Activated CD8-positive, alpha-beta memory T cell treated with anti-CD3 and anti-CD28 coated beads, Interleukin-2, amount 10 ng/mL, durations not matched to agents 7 days and 5 days (primary cell): ENCODE results near the gene ATXN7L1. TPM values are rescaled to one million over a fixed set of nuclear protein-coding genes. Genes with fewer than 3 reads are reported as not detected.

Experiments used
- ATAC-seq: fragments of 150-1000 bp; cut with Tn5 transposase; one replicate; pipeline ENCODE4 v1.10.0; 2021; ENCODE audit warnings: moderate library complexity
- CTCF ChIA-PET: fragments of 350-600 bp; sonication (Branson Sonifier 250); formaldehyde crosslinking; loops from one replicate; lab custom pipeline; 2021; ENCODE audit warnings: antibody characterized with exemption; lab: Charles Lee
- DNase-seq: peaks from one replicate; pipeline ENCODE4 v3.0.0-alpha.2; 2020
- H3K27ac Mint-ChIP-seq: one replicate; pipeline ENCODE4 v1.8.0; 2021; ENCODE audit warnings: mild to moderate bottlenecking, mixed read lengths
- H3K27me3 Mint-ChIP-seq: one replicate; pipeline ENCODE4 v1.8.0; 2021; ENCODE audit warnings: mixed read lengths
- H3K36me3 Mint-ChIP-seq: one replicate; pipeline ENCODE4 v1.8.0; 2021; ENCODE audit warnings: mild to moderate bottlenecking, mixed read lengths
- H3K4me1 Mint-ChIP-seq: one replicate; pipeline ENCODE4 v1.8.0; 2021; ENCODE audit warnings: mixed read lengths
- H3K4me3 Mint-ChIP-seq: one replicate; pipeline ENCODE4 v1.8.0; 2021; ENCODE audit warnings: mild to moderate bottlenecking, moderate library complexity, mixed read lengths
- H3K9me3 Mint-ChIP-seq: one replicate; pipeline ENCODE4 v1.8.0; 2022; ENCODE audit warnings: low read depth, mixed read lengths
- total RNA-seq, 2 experiments: library from RNA; stranded (reverse); gene quantifications; one replicate each; pipeline ENCODE4 v1.2.3, GENCODE V29; 2021

ATXN7L1 gene
- total RNA-seq, 2 experiments from 2014 or later: 4.2 to 9.1 TPM

DNA sequence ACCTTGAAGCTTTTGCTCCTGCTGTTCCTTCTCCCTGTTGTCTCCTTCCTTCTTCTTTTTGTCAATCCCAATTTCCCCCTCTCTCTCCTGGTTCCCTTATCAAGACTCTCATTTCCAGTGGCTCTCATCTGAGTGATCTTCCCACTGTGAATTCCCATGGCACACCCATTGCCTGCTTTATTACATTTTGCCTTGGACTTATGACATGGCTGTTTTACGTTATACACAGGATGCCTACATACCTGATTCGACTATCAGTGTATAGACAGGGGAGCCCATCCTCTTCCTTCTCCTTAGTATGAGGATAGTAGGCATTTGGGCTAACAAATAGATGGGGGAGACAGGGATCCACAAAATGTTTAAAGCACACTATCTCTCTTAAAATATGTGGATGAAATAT is 255.2 kb downstream of the ATXN7L1 start:
- H3K4me1 Mint-ChIP-seq: no peaks in the 10 kb centered on the region
- no peak overlapping the region for H3K27ac Mint-ChIP-seq
- ATAC-seq: no peak
- H3K36me3 Mint-ChIP-seq: peaks cover 6% of the 10 kb centered on the region
- H3K4me3 Mint-ChIP-seq: no peak overlapping the region
- peaks cover 4% of the 10 kb centered on the region for H3K9me3 Mint-ChIP-seq
- H3K27me3 Mint-ChIP-seq: no peaks in the 10 kb centered on the region
- CTCF ChIA-PET: no interaction called here
- DNase-seq: no peak

DNA sequence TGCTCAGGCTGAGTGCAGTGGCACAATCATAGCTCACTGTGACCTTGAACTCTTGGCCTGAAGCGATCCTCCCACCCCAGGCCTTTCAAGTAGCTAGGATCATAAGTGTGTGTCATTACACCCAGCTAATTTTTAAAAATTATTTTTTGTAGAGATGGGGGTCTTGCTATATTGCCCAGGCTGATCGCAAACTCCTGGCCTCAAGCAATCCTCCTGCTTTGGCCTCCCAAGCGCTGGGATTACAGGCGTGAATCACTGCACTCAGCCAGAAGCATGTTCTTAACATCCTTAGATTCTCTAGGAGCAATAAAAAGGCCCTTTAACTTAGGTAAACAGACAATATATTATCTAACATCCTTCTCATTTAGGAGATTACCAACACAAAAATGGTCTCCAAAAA is 256.8 kb downstream of the ATXN7L1 start:
- ATAC-seq (no peak), DNase-seq (no peak)
- Mint-ChIP-seq H3K9me3 (no peaks in the 10 kb centered on the region), H3K36me3 (no peaks in the 10 kb centered on the region), H3K27me3 (no peaks in the 10 kb centered on the region), H3K4me1 (no peaks in the 10 kb centered on the region), H3K27ac (no peak overlapping the region), H3K4me3 (no peak overlapping the region)
- CTCF ChIA-PET: interaction anchor here (1.8 kb wide), 1 partner anchor 37 kb away, joined by 6 read pairs; no protein-coding TSS in a partner anchor

DNA sequence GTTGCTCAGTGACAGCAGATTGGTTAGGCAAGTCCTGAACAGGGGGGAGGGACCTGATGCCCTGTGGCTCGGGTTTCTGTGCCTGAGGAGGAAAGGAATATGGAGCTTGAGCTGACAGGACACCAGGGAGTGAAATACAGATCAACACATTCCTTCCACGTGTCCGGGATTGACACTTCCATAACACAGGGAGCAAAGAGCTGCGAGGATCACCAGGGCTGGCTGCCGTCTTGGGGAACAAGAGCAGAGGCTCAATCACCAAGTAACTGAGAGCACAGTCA is 258.4 kb downstream of the ATXN7L1 start:
- DNase-seq: no peak
- ATAC-seq: no peak
- no peak overlapping the region for H3K4me3 Mint-ChIP-seq
- H3K27me3 Mint-ChIP-seq: no peaks in the 10 kb centered on the region
- no peaks in the 10 kb centered on the region for H3K9me3 Mint-ChIP-seq
- CTCF ChIA-PET: interaction anchor here (0.6 to 1.3 kb wide), 2 partner anchors 39 to 40 kb away, joined by 3 to 4 read pairs; no protein-coding TSS in a partner anchor
- H3K4me1 Mint-ChIP-seq: no peaks in the 10 kb centered on the region
- H3K27ac Mint-ChIP-seq: no peak overlapping the region
- no peaks in the 10 kb centered on the region for H3K36me3 Mint-ChIP-seq

DNA sequence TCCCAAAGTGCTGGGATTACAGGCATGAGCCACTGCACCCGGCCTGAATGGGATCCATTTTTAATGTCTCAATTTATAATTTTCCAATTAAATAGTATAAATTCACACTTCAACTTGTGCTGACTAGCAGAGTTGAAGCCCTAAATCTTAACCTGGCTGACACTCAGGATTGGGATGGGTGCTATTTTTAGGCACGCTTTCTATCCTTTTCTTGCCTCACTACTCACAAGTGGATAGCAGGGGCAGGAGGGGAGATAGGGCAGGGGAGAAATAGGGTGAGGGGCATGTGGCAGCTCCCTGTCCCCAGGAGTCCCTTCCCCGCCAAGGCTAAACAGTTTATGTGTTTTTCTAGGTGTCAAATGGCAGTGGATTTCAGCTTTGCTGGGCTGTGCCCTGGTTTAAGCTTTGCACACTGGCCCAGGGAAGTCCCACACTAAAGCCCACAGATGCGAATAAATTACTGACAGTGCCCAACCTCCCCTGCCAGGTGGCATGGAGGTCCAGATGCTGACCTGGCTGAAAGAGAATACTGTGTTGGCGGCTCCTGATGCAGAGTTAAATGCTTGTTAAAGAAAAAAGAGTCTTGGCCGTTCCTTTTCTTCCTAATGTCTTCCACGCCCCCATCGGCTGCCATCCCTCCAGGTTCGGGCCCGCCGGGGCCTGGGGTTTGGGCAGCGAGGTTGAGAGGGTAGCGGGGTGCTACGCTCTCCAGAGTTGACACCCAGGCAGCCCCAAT is 259.0 kb downstream of the ATXN7L1 start:
- H3K9me3 Mint-ChIP-seq: no peaks in the 10 kb centered on the region

DNA sequence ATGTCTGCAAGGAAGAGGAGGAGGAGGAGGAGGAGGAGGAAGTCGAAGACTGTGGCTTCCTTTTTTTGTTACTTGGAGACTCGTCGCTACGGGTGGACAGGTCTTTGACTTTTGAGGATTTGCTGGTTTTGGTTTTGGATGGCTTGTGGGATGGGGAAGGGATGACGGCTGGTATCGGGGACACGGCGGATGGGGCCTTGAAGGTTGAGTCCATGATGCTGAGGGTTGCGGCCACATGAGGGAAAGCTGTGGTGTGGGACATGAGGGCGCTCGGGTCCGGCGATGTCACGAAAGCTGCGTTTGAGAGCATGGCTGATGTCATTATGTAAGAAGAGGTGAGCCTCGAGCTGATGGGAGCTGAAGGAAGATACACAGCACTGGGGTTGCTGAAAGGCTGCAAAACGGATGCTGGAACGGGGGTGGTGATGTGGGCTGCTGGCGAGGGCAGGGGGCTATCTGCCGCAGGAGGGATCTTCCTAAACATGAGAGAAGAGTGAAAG is 262.0 kb downstream of the ATXN7L1 start:
- H3K27ac Mint-ChIP-seq: no peak overlapping the region
- ATAC-seq (no peak), DNase-seq (no peak)
- H3K36me3 Mint-ChIP-seq: no peaks in the 10 kb centered on the region
- H3K9me3 Mint-ChIP-seq: no peaks in the 10 kb centered on the region
- no peaks in the 10 kb centered on the region for H3K27me3 Mint-ChIP-seq
- CTCF ChIA-PET: no interaction called here
- H3K4me1 Mint-ChIP-seq: no peaks in the 10 kb centered on the region
- H3K4me3 Mint-ChIP-seq: no peak overlapping the region

More for the DNA sequence above, 259.0 kb downstream of the ATXN7L1 start:
- ATAC-seq (no peak), DNase-seq (no peak)
- CTCF ChIA-PET: interaction anchor here (1.3 kb wide), 1 partner anchor 39 kb away, joined by 4 read pairs; no protein-coding TSS in a partner anchor
- no peak overlapping the region for H3K27ac Mint-ChIP-seq
- no peaks in the 10 kb centered on the region for H3K4me1 Mint-ChIP-seq
- no peaks in the 10 kb centered on the region for H3K27me3 Mint-ChIP-seq
- H3K36me3 Mint-ChIP-seq: no peaks in the 10 kb centered on the region
- H3K4me3 Mint-ChIP-seq: no peak overlapping the region

DNA sequence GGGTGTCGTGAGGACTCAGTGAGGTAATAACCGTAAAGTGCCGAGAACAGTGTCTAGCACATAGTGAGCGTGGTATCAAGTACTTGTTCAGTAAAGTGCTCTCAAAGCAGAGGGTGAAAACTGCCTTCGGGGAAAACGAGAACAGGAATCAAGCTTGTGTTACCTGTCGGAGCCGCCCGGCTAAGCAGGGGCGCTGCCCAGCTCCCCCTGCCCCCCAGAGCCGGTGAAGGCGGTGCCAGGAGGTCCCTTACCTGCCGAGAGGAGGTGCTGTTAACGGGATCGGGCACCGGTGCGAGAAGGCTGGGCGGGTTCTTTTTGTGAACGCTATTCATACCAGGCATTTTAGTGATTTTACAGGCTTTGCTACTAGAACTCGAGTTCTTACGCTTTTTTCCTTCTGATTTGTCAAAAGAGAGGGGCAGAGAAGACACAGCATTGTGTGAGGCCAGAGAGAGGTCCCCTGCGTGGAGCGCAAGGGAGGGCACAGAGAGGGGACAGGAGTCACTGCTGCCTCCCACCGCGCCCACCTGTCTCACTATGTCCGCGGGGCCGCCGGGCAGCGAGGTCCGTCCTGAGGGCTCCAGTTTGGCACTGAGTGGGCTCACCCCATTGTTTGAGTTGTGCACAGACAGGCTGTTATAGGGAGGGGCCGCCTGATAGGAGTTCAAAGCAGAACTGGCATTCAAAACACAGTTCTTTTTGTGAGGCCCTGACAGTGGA is 262.6 kb downstream of the ATXN7L1 start:
- H3K4me3 Mint-ChIP-seq: no peak overlapping the region
- no peaks in the 10 kb centered on the region for H3K9me3 Mint-ChIP-seq
- DNase-seq (no peak), ATAC-seq (no peak)
- no peaks in the 10 kb centered on the region for H3K36me3 Mint-ChIP-seq
- CTCF ChIA-PET: no interaction called here
- H3K27ac Mint-ChIP-seq: no peak overlapping the region
- H3K4me1 Mint-ChIP-seq: no peaks in the 10 kb centered on the region
- H3K27me3 Mint-ChIP-seq: no peaks in the 10 kb centered on the region

DNA sequence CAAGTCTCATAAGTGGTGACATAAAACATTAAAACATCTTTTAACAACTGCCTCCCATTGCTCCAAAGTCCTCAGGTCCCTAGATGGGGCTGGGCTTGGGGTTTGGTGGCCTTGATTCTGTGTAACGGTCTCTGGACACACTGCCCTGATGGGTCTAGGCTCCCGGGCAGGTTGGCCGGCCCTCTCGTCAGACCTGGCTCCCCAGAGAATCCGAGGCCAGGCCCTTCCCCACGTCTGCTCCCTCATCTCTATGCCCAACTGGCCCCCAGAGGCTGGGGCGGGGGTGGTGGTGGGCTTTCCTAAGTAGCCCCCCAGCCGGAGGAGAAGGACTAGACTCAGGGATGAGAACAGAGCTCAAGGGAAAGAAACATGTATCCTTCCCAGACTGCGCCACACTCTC is 263.6 kb downstream of the ATXN7L1 start:
- ATAC-seq (no peak), DNase-seq (no peak)
- Mint-ChIP-seq H3K9me3 (no peaks in the 10 kb centered on the region), H3K27me3 (no peaks in the 10 kb centered on the region), H3K27ac (no peak overlapping the region), H3K36me3 (no peaks in the 10 kb centered on the region), H3K4me1 (no peaks in the 10 kb centered on the region), H3K4me3 (no peak overlapping the region)
- CTCF ChIA-PET: no interaction called here

DNA sequence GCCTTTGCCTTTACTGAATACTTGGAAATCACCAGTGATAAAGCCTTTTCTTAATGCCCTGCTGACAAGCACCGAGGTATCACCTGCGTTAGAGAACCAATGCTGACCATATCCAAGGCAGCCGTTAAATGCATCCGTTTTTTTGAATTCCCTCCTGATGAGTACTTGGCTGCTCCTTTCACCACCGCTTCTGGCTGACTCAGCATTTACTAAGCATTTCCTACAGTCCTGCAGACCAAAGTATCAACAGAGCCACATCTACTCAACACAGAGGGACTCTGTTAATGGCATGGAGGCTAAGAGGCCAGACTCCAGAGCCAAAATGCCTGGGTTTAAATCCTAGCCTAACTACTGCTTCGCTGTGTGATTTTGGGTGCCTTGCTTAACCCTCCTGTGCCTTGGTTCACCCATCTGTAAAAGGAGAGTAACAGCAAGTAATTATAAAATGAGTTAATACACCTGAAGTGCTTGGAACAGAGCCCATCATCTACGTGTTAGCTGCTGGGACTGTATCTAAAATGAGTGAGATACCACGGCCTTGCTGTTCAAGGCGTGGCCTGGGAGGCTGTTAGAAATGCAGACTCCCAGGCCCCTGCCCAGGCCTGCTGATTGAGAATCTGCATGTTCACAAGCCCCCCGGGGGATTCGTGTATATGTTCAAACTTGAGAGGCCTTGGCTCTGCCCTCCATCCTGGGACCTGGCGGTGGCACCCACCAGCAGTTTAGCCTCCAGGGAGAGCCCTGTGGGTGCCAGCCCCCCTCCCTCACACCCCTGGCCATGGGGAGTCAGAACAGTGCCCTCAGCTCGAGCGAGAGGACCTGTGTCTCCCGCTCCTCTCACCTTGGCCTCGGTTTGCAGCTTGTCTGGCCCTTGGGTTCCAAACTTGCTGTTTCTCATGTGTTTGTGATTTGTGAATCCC is 264.3 kb downstream of the ATXN7L1 start:
- ATAC-seq (no peak), DNase-seq (no peak)
- Mint-ChIP-seq H3K4me3 (no peak overlapping the region), H3K9me3 (no peaks in the 10 kb centered on the region), H3K27ac (no peak overlapping the region), H3K4me1 (no peaks in the 10 kb centered on the region), H3K36me3 (no peaks in the 10 kb centered on the region), H3K27me3 (no peaks in the 10 kb centered on the region)
- CTCF ChIA-PET: no interaction called here

DNA sequence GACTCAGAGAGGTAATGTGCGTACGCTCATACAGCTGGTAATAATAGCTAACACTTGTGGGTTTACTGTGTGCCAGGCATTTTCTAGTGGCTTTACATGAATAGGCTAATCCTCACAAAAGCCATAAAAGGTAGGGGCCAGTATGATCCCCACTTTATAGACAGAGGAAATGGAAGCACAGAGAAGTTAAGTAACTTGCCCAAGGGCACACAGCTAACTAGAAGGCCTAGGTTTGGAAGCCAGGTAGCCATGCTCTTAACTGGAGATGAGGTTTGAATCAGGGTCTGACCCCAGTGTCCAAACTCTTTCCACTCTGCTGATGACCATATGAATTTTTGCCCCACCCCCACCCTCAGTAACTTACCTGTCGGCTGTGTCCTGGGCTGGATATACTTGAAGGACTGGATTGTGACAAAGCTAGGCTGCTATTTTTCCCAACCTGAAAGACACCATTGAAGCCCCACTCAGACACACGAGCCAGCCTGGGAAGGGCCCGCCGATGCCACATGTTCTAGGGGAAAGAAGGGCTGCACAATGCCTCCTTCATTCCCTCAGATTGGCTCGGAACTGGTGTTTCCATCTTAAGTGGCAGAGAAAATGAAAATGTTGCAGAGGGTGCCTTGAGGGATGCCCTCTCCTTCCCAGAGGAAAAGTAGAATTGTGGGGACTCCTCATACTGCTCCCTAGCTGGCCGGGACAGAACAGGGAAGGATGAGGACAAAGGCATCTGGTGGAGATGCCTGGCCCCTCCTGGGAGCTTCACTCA is 266.1 kb downstream of the ATXN7L1 start:
- H3K36me3 Mint-ChIP-seq: no peaks in the 10 kb centered on the region
- H3K9me3 Mint-ChIP-seq: no peaks in the 10 kb centered on the region
- DNase-seq (no peak), ATAC-seq (no peak)
- no peak overlapping the region for H3K4me3 Mint-ChIP-seq
- H3K27me3 Mint-ChIP-seq: no peaks in the 10 kb centered on the region
- no peak overlapping the region for H3K27ac Mint-ChIP-seq
- CTCF ChIA-PET: no interaction called here
- H3K4me1 Mint-ChIP-seq: no peaks in the 10 kb centered on the region

DNA sequence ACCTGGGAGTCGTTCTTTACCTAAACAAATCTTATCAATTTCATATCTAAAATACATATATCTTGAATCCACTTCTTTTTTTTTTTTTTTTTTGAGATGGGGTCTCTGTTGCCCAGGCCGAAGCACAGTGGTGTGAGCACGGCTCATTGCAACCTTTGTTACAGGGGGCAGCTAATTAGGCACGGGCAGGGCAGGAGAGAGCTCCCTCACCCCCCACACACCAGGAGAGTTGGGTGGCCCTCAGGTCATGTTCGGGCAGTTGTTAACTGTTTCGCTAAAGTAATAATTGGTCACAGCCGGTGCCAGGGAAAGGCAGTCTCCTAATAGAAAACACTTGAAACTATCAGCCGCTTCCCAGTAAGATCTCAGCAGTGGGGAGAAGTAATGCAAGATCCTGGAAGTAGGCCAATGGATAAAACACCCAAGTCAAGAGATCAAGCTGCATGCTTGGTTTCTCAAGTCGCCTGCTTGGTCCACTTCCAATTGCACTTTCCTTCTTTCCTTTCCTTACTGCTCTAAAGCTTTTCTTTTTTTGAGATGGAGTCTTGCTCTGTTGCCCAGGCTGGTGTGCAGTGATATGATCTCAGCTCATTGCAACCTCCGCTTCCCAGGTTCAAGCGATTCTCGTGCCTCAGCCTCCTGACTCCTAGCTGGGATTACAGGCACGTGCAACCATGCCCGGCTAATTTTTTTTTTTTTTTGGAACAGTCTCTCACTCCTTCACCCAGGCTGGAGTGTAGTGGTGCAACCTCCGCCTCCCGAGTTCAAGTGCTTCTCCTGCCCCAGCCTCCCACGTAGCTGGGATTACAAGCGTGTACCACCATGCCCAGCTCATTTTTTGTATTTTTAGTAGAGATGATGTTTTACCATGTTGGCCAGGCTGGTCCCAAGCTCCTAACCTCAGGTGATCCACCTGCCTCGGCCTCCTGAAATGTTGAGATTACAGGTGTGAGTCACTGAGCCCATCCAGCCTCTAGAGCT is 273.8 kb downstream of the ATXN7L1 start:
- ATAC-seq (no peak), DNase-seq (no peak)
- CTCF ChIA-PET: no interaction called here
- Mint-ChIP-seq H3K4me1 (no peaks in the 10 kb centered on the region), H3K4me3 (no peak overlapping the region), H3K27ac (no peak overlapping the region), H3K9me3 (no peaks in the 10 kb centered on the region), H3K27me3 (peaks cover 12% of the 10 kb centered on the region), H3K36me3 (no peaks in the 10 kb centered on the region)

DNA sequence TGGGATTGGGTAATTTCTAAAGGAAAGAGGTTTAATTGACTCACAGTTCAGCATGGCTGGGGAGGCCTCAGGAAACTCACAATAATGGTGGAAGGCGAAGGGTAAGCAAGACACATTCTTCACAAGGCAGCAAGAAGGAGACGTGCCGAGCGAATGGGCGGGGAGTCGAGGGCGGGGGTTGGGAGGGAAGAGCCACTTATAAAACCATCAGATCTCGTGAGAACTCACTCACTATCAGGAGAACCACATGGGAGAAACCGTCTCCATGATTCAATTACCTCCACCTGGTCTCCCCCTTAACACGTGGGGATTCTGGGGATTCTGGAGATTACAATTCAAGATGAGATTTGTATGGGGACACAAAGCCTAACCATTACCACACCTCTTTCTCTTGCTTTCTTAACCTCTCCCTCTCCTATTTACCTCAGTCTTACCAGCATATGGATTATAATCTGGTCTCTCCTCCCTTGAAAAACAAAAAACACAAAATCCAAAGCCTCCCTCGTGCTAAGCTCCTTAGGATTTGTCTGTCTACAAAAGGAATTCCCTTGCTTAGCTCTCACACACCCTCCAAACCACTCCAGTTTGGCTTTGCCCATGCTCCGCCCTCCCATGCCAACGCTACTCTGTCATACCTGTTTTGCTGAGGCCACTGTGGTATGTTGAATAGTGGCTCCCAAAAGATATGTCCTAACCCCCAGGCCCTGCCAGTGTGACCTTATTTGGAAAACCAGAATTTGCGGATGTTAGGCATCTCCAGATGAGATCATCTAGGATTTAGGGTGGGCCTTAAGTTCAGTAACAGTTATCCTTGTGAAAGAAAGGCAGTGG is 275.5 kb downstream of the ATXN7L1 start:
- Mint-ChIP-seq H3K27ac (no peak overlapping the region), H3K4me3 (no peak overlapping the region), H3K9me3 (no peaks in the 10 kb centered on the region), H3K27me3 (peaks cover 16% of the 10 kb centered on the region), H3K36me3 (no peaks in the 10 kb centered on the region), H3K4me1 (no peaks in the 10 kb centered on the region)
- CTCF ChIA-PET: no interaction called here
- ATAC-seq (no peak), DNase-seq (no peak)
